GM20000 (cell line): Measurements from ENCODE around the gene SLC11A1.

Experiments
- DNase-seq: peaks from one replicate; pipeline ENCODE4 v3.0.0; 2012; ENCODE audit warnings: low spot score
- CTCF ChIP-seq: IDR thresholded peaks from 2 replicates; pipeline ENCODE4 v1.5.1; 2012; ENCODE audit warnings: mild to moderate bottlenecking, control low read depth; ENCODE audit errors: extremely low read depth, missing control alignments

The SLC11A1 gene

DNA sequence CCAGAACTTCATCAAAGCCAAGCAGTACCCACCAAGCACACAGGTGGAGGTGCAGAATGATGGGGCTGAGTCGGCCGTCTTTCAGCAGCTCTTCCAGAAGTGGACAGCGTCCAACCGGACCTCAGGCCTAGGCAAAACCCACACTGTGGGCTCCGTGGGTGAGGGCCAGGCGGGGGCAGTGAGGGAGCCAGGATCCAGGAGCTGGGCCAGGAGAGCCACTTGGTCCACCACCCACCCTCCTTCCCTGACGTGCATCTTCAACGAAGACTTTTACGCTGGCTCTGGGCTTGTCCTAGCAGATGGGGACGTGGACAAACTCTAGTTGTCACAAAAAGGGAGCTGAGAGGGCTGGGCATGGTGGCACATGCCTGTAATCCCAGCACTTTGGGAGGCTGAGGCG lies 48.6 kb downstream of the SLC11A1 start:
- DNase-seq = no peak
- TF ChIP-seq CTCF = no peak

DNA sequence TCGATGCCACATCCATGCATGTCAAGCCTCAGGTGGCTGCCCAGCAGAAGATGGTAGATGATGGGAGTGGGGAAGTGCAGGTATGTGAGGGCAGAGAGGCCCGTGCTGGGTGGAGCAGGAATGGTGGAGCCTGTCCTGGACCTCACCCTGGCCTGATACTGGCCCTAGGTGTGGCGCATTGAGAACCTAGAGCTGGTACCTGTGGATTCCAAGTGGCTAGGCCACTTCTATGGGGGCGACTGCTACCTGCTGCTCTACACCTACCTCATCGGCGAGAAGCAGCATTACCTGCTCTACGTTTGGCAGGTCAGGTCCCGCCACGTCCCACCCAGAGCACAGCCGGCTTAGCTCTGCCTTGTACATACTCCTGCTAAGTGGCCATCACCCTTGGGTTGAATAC lies 49.8 kb downstream of the SLC11A1 start:
- DNase-seq = no peak
- no peak for TF ChIP-seq CTCF

DNA sequence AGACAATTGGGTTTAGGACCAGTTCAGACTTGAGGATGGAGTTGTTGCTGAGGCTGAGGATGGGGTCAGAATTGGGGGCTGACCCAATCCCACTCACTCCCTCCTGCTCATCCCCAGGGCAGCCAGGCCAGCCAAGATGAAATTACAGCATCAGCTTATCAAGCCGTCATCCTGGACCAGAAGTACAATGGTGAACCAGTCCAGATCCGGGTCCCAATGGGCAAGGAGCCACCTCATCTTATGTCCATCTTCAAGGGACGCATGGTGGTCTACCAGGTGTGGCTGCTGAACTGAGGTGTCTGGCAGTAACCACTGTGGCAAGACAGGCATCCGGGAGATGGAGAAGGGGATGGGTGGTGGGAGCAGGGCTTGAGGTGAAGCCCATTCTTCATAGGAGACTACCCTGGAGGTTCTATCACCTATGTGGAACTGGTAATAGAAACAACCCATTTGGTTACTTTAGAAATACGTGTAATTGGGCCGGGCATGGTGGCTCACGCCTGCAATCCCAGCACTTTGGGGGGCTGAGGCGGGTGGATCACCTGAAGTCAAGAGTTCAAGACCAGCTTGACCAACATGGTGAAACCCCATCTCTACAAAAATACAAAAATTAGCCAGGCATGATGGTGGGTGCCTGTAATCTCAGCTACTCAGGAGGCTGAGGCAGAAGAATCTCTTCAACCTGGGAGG lies 50.7 kb downstream of the SLC11A1 start:
- DNase-seq = no peak
- TF ChIP-seq CTCF = no peak

DNA sequence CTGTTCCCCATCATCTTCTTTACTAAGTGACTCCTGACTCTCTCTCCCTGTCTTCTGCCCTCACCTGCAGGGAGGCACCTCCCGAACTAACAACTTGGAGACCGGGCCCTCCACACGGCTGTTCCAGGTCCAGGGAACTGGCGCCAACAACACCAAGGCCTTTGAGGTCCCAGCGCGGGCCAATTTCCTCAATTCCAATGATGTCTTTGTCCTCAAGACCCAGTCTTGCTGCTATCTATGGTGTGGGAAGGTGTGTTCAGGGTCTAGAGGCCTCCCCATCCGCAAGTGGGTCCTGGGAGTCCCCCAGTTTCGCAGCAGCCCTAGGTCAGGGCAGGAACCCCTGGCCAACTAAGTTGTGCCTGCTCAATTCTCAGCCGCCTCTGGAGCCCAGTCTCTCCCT lies 52.4 kb downstream of the SLC11A1 start:
- no peak for TF ChIP-seq CTCF

GRCh38 chr2:218435003-218435982 lies 53.2 kb downstream of the SLC11A1 start:
- no peak for DNase-seq
- TF ChIP-seq CTCF = no peak

More for the DNA sequence above, 52.4 kb downstream of the SLC11A1 start:
- no peak for DNase-seq

DNA sequence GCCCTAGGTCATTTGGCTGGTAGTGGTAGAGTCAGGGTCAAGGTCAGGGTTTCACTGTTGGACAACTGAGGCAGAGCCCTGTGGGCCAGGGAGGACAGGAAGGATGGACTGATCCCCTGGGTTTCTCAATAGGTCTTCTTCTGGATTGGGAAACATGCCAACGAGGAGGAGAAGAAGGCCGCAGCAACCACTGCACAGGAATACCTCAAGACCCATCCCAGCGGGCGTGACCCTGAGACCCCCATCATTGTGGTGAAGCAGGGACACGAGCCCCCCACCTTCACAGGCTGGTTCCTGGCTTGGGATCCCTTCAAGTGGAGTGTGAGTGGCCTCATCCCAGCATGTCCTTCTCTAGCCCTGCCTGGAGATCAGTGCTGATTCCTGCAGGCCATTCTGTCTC lies 54.9 kb downstream of the SLC11A1 start:
- DNase-seq = no peak
- TF ChIP-seq CTCF = no peak

- no peak for DNase-seq
- no peak for TF ChIP-seq CTCF
These were observed 55.9 kb downstream of the SLC11A1 start for GRCh38 chr2:218437969-218438368.
